Amniotic stem cell (primary cell): ENCODE results near the gene FOXD1.
A peak's percentile ranks its signal among the peaks of the same experiment; 100 is the strongest.
"Not testable (repeated sequence)": the region's sequence is repeated elsewhere in the genome, so short reads cannot be mapped to it uniquely, and the experiment has no call there.

ENCODE experiments used
- DNase-seq: peaks from one replicate; lab custom pipeline; 2025; lab: John Stamatoyannopoulos, UW

The FOXD1 gene

GRCh38 chr5:73448463-73449136, at the start of gene FOXD1:
TSS of gene FOXD1 (minus strand) at chr5:73448777. CDS start at chr5:73448362, 415 bp downstream.
- DNase-seq, result peak; percentile 90

GRCh38 chr5:73497497-73498056, 49.0 kb upstream of the FOXD1 start:
- no peak for DNase-seq

- peak; percentile 35 for DNase-seq
These were observed 48.4 kb upstream of the FOXD1 start for GRCh38 chr5:73496984-73497457.

- no peak for DNase-seq
These were observed 47.3 kb upstream of the FOXD1 start for GRCh38 chr5:73495772-73496335.

- DNase-seq, result no peak
These were observed 46.1 kb upstream of the FOXD1 start for GRCh38 chr5:73494721-73495120.

GRCh38 chr5:73493421-73493820, 44.8 kb upstream of the FOXD1 start:
- DNase-seq, result no peak

GRCh38 chr5:73491155-73491554, 42.6 kb upstream of the FOXD1 start:
- DNase-seq, result no peak

- DNase-seq, result no peak
These were observed 41.5 kb upstream of the FOXD1 start for GRCh38 chr5:73490088-73490487.

- DNase-seq, result no peak
These were observed 40.2 kb upstream of the FOXD1 start for GRCh38 chr5:73488806-73489205.

- DNase-seq, result no peak
These were observed 39.2 kb upstream of the FOXD1 start for GRCh38 chr5:73487815-73488214.

GRCh38 chr5:73487257-73487656, 38.7 kb upstream of the FOXD1 start:
- not testable (repeated sequence) for DNase-seq

- no peak for DNase-seq
These were observed 37.7 kb upstream of the FOXD1 start for GRCh38 chr5:73486119-73486899.

GRCh38 chr5:73485715-73486114, 37.1 kb upstream of the FOXD1 start:
- DNase-seq, result no peak

- DNase-seq, result no peak
These were observed 35.9 kb upstream of the FOXD1 start for GRCh38 chr5:73484511-73484910.

- DNase-seq, result no peak
These were observed 35.1 kb upstream of the FOXD1 start for GRCh38 chr5:73483676-73484075.

- no peak for DNase-seq
These were observed 34.0 kb upstream of the FOXD1 start for GRCh38 chr5:73482383-73483136.

- DNase-seq, result no peak
These were observed 31.9 kb upstream of the FOXD1 start for GRCh38 chr5:73480500-73480899.

GRCh38 chr5:73472116-73472515, 23.5 kb upstream of the FOXD1 start:
- no peak for DNase-seq

- DNase-seq, result no peak
These were observed 23.1 kb upstream of the FOXD1 start for GRCh38 chr5:73471654-73472053.

- DNase-seq, result no peak
These were observed 21.3 kb upstream of the FOXD1 start for GRCh38 chr5:73469878-73470277.

- DNase-seq, result not testable (repeated sequence)
These were observed 20.1 kb upstream of the FOXD1 start for GRCh38 chr5:73468638-73469037.
